WTC11 (cell line): ENCODE measurements around the gene SLC44A3. TPM values are rescaled to one million over a fixed set of nuclear protein-coding genes. Genes with fewer than 3 reads are reported as not detected.

ENCODE experiments used
- ATAC-seq: fragments of 200-7000 bp; cut with Tn5 transposase; 2 replicates; pipeline ENCODE4 v1.10.0; 2021; ENCODE audit warnings: mild to moderate bottlenecking, moderate library complexity
- CTCF ChIA-PET: fragments of 300-600 bp; sonication (Branson Sonifier 250); formaldehyde crosslinking; loops from one replicate; lab custom pipeline; 2021; ENCODE audit warnings: antibody characterized with exemption; lab: Charles Lee
- POLR2A ChIA-PET: fragments of 350-600 bp; sonication (Branson Sonifier 250); formaldehyde crosslinking; loops from one replicate; lab custom pipeline; 2021; ENCODE audit warnings: antibody characterized with exemption; lab: Charles Lee
- DNase-seq: peaks from one replicate; pipeline ENCODE4 v3.0.0; 2021; ENCODE audit warnings: low spot score
- H3K27ac Mint-ChIP-seq: 2 replicates; pipeline ENCODE4 v1.8.0; 2021; ENCODE audit warnings: mixed read lengths
- H3K27me3 Mint-ChIP-seq: 2 replicates; pipeline ENCODE4 v1.8.0; 2021; ENCODE audit warnings: low read depth, mild to moderate bottlenecking, moderate library complexity, mixed read lengths
- H3K36me3 Mint-ChIP-seq: 2 replicates; pipeline ENCODE4 v1.8.0; 2021; ENCODE audit warnings: mixed read lengths
- H3K4me1 Mint-ChIP-seq: 2 replicates; pipeline ENCODE4 v1.8.0; 2022; ENCODE audit warnings: mixed read lengths
- H3K4me3 Mint-ChIP-seq: 2 replicates; pipeline ENCODE4 v1.8.0; 2021; ENCODE audit warnings: mild to moderate bottlenecking, moderate library complexity, mixed read lengths
- H3K9me3 Mint-ChIP-seq: 2 replicates; pipeline ENCODE4 v1.8.0; 2021; ENCODE audit warnings: mixed read lengths
- ATF1 ChIP-seq: sonication (generic); formaldehyde crosslinking; IDR thresholded peaks from 2 replicates; pipeline ENCODE4 v1.8.1; 2023; ENCODE audit warnings: mild to moderate bottlenecking, moderate library complexity, missing genetic modification reagents
- ATF3 ChIP-seq: sonication (generic); formaldehyde crosslinking; conservative IDR thresholded peaks from 2 replicates; pipeline ENCODE4 v1.8.1; 2022; ENCODE audit warnings: mild to moderate bottlenecking, missing genetic modification reagents
- CBFB ChIP-seq: sonication (generic); formaldehyde crosslinking; IDR thresholded peaks from 2 replicates; pipeline ENCODE4 v1.8.1; 2022; ENCODE audit warnings: mild to moderate bottlenecking, low read depth, missing genetic modification reagents
- EMX1 ChIP-seq: fragments of 250-450 bp; sonication (Bioruptor Pico); IDR thresholded peaks from 2 replicates; pipeline ENCODE4 v1.8.0; 2021; ENCODE audit warnings: mild to moderate bottlenecking
- ERG ChIP-seq: fragments of 250-450 bp; sonication (Bioruptor Pico); IDR thresholded peaks from 2 replicates; pipeline ENCODE4 v1.8.0; 2021; ENCODE audit warnings: mild to moderate bottlenecking
- ETV6 ChIP-seq: sonication (generic); formaldehyde crosslinking; IDR thresholded peaks from 2 replicates; pipeline ENCODE4 v1.8.1; 2022; ENCODE audit warnings: mild to moderate bottlenecking, missing genetic modification reagents
- IRF2 ChIP-seq: sonication (generic); formaldehyde crosslinking; IDR thresholded peaks from 2 replicates; pipeline ENCODE4 v1.8.0; 2022; ENCODE audit warnings: low read depth, missing genetic modification reagents, borderline replicate concordance
- NFYB ChIP-seq: sonication (generic); formaldehyde crosslinking; conservative IDR thresholded peaks from 2 replicates; pipeline ENCODE4 v1.8.0; 2022; ENCODE audit warnings: low read depth, missing genetic modification reagents
- PRRX2 ChIP-seq: fragments of 250-450 bp; sonication (Bioruptor Pico); IDR thresholded peaks from 2 replicates; pipeline ENCODE4 v1.8.0; 2021; ENCODE audit warnings: mild to moderate bottlenecking
- SOX15 ChIP-seq: fragments of 250-450 bp; sonication (Bioruptor Pico); IDR thresholded peaks from 2 replicates; pipeline ENCODE4 v1.9.0; 2021; ENCODE audit warnings: mild to moderate bottlenecking
- SP1 ChIP-seq: sonication (generic); formaldehyde crosslinking; conservative IDR thresholded peaks from 2 replicates; pipeline ENCODE4 v1.8.1; 2022; ENCODE audit warnings: missing genetic modification reagents
- STAT6 ChIP-seq: sonication (generic); formaldehyde crosslinking; conservative IDR thresholded peaks from 2 replicates; pipeline ENCODE4 v1.8.1; 2023; ENCODE audit warnings: mild to moderate bottlenecking, low read depth, missing genetic modification reagents, moderate library complexity
- ZNF232 ChIP-seq: sonication (generic); formaldehyde crosslinking; IDR thresholded peaks from 2 replicates; pipeline ENCODE4 v1.8.0; 2022; ENCODE audit warnings: mild to moderate bottlenecking, missing genetic modification reagents
- ZNF317 ChIP-seq: sonication (generic); formaldehyde crosslinking; IDR thresholded peaks from 2 replicates; pipeline ENCODE4 v1.8.1; 2023; ENCODE audit warnings: low read depth, mild to moderate bottlenecking, moderate library complexity, missing genetic modification reagents, borderline replicate concordance
- ZNF416 ChIP-seq: fragments of 250-450 bp; sonication (Bioruptor Pico); IDR thresholded peaks from 2 replicates; pipeline ENCODE4 v1.9.0; 2021; ENCODE audit warnings: mild to moderate bottlenecking, inconsistent platforms
- ZNF425 ChIP-seq: fragments of 250-450 bp; sonication (Bioruptor Pico); conservative IDR thresholded peaks from 2 replicates; pipeline ENCODE4 v1.9.0; 2021; ENCODE audit warnings: mild to moderate bottlenecking
- ZNF671 ChIP-seq: fragments of 250-450 bp; sonication (Bioruptor Pico); IDR thresholded peaks from 2 replicates; pipeline ENCODE4 v1.8.0; 2021; ENCODE audit warnings: mild to moderate bottlenecking
- total RNA-seq: library from RNA; stranded (reverse); gene quantifications from 3 replicates; pipeline ENCODE4 v1.2.3, GENCODE V29; 2021

SLC44A3 gene
- total RNA-seq, 1 experiment from 2014 or later = 4.7 TPM

- POLR2A ChIA-PET = interaction anchor here (0.9 kb wide), 1 partner anchor 10 kb away, joined by 3 read pairs; no protein-coding TSS in a partner anchor
- Mint-ChIP-seq H3K36me3 (peaks cover 8% of the 10 kb centered on the region; the same call in 1 of the 2 replicates), H3K4me3 (no peak overlapping the region)
- DNase-seq = no peak
- no peak for TF ChIP-seq ZNF232 (CRISPR knock-in tag)
- TF ChIP-seq, all 79 proteins: peak for 0
- CTCF ChIA-PET = interaction anchor here (1.8 kb wide), 2 partner anchors 65 to 124 kb away, joined by 5 to 16 read pairs; no protein-coding TSS in a partner anchor
- peak; percentile 40 for ATAC-seq
- Mint-ChIP-seq H3K9me3 (no peaks in the 10 kb centered on the region), H3K27me3 (no peaks in the 10 kb centered on the region), H3K4me1 (peaks cover 71% of the 10 kb centered on the region), H3K27ac (peak overlapping the region; percentile 16; the same call in 1 of the 2 replicates)
Observed at GRCh38 chr1:94919241-94920030, 99.3 kb downstream of the SLC44A3 start.

GRCh38 chr1:94920061-94920460 lies 99.9 kb downstream of the SLC44A3 start:
- Mint-ChIP-seq H3K27me3 (no peaks in the 10 kb centered on the region), H3K4me1 (peaks cover 76% of the 10 kb centered on the region), H3K9me3 (no peaks in the 10 kb centered on the region), H3K36me3 (peaks cover 8% of the 10 kb centered on the region; the same call in 1 of the 2 replicates), H3K27ac (peak overlapping the region; percentile 16), H3K4me3 (no peak overlapping the region)
- DNase-seq (no peak), ATAC-seq (peak; percentile 33)
- ChIA-PET CTCF (interaction anchor here (1.8 kb wide), 2 partner anchors 66 to 123 kb away, joined by 5 to 16 read pairs; no protein-coding TSS in a partner anchor), POLR2A (interaction anchor here (0.9 kb wide), 1 partner anchor 10 kb away, joined by 3 read pairs; no protein-coding TSS in a partner anchor)
- TF ChIP-seq EMX1 (CRISPR knock-in tag) (no peak), NFYB (CRISPR knock-in tag) (no peak), ETV6 (CRISPR knock-in tag) (no peak), ATF1 (CRISPR knock-in tag) (no peak), STAT6 (CRISPR knock-in tag) (no peak), ATF3 (no peak), ZNF425 (CRISPR knock-in tag) (no peak), CBFB (no peak), IRF2 (no peak), SP1 (CRISPR knock-in tag) (no peak), SOX15 (CRISPR knock-in tag) (no peak), ZNF416 (no peak), ZNF317 (CRISPR knock-in tag) (no peak), ZNF671 (CRISPR knock-in tag) (no peak), PRRX2 (no peak), ERG (no peak)
